NT2/D1 (cell line): Measurements from ENCODE around the gene ADD3.

Experiments
- SUZ12 ChIP-seq: IDR thresholded peaks from 2 replicates; pipeline ENCODE4 v1.6.1; 2011; ENCODE audit not compliant: insufficient read length, insufficient read depth; ENCODE audit errors: extremely low read depth
- YY1 ChIP-seq: IDR thresholded peaks from 2 replicates; pipeline ENCODE4 v1.6.1; 2011; ENCODE audit not compliant: insufficient read length, insufficient read depth
- ZNF274 ChIP-seq: IDR thresholded peaks from 2 replicates; pipeline ENCODE4 v1.6.1; 2011; ENCODE audit warnings: mild to moderate bottlenecking, low read depth, low read length

- TF ChIP-seq SUZ12 (no peak), ZNF274 (no peak), YY1 (no peak)
These were observed 4.3 kb upstream of the ADD3 start for GRCh38 chr10:110003524-110003885.
